Mesothelial cell of epicardium (in vitro differentiated cells): ENCODE data around the gene CFAP210. TPM values are rescaled to one million over a fixed set of nuclear protein-coding genes. Genes with fewer than 3 reads are reported as not detected.
"Not testable (repeated sequence)": the region's sequence is repeated elsewhere in the genome, so short reads cannot be mapped to it uniquely, and the experiment has no call there.

Experiments used
- DNase-seq, 2 experiments: peaks; one replicate each; pipeline ENCODE4 v3.0.0; 2021; ENCODE audit warnings: low spot score in 2 of 2; ENCODE audit not compliant: unreplicated experiment in 2 of 2
- H3K27ac Mint-ChIP-seq: 2 replicates; pipeline ENCODE4 v1.8.0; 2021; ENCODE audit warnings: mixed read lengths
- H3K27me3 Mint-ChIP-seq: 2 replicates; pipeline ENCODE4 v1.8.0; 2021; ENCODE audit warnings: low read depth, mixed read lengths
- H3K36me3 Mint-ChIP-seq: 2 replicates; pipeline ENCODE4 v1.8.0; 2021; ENCODE audit warnings: mixed read lengths
- H3K4me1 Mint-ChIP-seq: 2 replicates; pipeline ENCODE4 v1.8.0; 2021; ENCODE audit warnings: mixed read lengths
- H3K4me3 Mint-ChIP-seq: 2 replicates; pipeline ENCODE4 v1.8.0; 2021; ENCODE audit warnings: mild to moderate bottlenecking, moderate library complexity, mixed read lengths
- H3K9me3 Mint-ChIP-seq: 2 replicates; pipeline ENCODE4 v1.8.0; 2021; ENCODE audit warnings: mixed read lengths
- CTCF ChIP-seq: fragments of 200-600 bp; sonication (generic); IDR thresholded peaks from one replicate; pipeline ENCODE4 v1.5.0; 2021; ENCODE audit warnings: antibody characterized with exemption; ENCODE audit not compliant: unreplicated experiment
- total RNA-seq: library from RNA; stranded (reverse); gene quantifications from 3 replicates; pipeline ENCODE4 v1.2.1, GENCODE V29; 2021

CFAP210 gene
- total RNA-seq, 1 donor from 2014 or later = 0.58 TPM

DNA sequence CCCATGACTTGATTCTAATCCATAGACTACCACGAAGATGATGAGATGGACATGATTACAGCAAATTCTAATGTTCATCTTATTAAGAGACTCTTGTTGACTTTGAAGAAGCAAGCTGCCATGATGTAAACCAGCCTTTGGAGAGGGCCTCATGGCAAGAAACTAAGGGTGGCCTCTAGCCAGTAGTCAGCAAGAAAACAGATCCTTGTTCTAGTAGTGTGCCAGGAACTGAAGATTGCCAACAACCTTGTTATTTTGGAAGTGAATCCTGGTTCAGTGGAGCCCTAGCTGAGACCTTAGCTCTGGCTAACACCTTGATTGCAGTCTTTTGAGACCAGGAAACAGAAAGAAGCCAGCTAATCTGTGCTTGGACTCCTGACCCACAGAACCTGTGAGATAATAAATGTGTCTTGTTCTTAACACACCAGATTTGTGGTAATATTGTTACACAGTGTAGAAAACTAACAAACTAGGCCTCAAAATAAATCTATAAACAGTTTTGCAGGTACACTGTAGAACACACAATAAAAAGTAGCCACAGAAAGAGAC lies 10.0 kb upstream of the CFAP210 start:
- Mint-ChIP-seq H3K27me3 (no peaks in the 10 kb centered on the region), H3K27ac (no peak overlapping the region), H3K9me3 (peaks cover 3% of the 10 kb centered on the region), H3K4me3 (no peak overlapping the region), H3K36me3 (peaks cover 25% of the 10 kb centered on the region), H3K4me1 (no peaks in the 10 kb centered on the region)
- TF ChIP-seq CTCF = no peak
- no peak for DNase-seq

DNA sequence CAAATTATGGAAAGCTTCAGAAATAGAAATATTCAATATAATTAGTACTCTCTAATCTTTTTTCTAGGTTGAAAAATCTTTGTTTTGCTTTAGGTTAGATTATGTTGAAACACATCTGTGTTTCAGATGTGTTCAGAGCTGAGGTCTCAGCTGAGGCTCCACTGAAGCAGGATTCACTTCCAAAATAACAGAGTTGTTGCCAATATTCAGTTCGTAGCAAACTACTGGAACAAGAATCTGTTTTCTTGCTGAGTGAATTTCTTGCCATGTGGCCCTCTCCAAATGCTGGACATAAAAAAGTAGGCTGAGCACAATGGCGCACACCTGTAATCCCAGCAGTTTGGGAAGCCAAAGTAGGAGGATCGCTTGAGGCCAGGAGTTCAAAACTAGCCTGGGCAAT lies 8.8 kb upstream of the CFAP210 start:
- Mint-ChIP-seq H3K4me3 (no peak overlapping the region), H3K27me3 (no peaks in the 10 kb centered on the region), H3K36me3 (peaks cover 30% of the 10 kb centered on the region), H3K27ac (no peak overlapping the region), H3K9me3 (peaks cover 3% of the 10 kb centered on the region), H3K4me1 (no peaks in the 10 kb centered on the region)
- TF ChIP-seq CTCF = no peak
- DNase-seq = no peak

GRCh38 chr2:169699173-169699572 lies 5.0 kb upstream of the CFAP210 start:
- not testable (repeated sequence) for H3K4me1 Mint-ChIP-seq, DNase-seq

DNA sequence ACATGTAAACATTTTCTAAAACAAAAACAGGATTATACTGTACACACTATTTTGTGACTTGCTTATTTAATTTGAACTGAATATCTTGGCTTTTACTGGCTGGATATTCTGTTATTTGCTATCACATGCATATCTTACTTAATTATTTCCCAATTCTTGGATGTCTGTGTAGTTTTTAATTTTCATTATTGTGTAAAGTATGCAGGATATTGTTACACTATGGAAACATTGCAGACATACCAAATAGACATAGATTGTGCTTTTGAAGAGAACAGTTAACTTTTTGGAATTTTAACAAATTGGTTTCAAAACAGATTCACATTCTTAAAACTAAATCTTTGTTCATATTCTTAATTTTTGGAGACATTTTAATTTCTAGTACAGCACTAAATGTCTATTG lies 2.2 kb upstream of the CFAP210 start:
- TF ChIP-seq CTCF = no peak
- Mint-ChIP-seq H3K4me3 (no peak overlapping the region), H3K9me3 (peaks cover 4% of the 10 kb centered on the region), H3K4me1 (peaks cover 14% of the 10 kb centered on the region), H3K27me3 (peaks cover 6% of the 10 kb centered on the region), H3K27ac (no peak overlapping the region), H3K36me3 (peaks cover 19% of the 10 kb centered on the region)
- no peak for DNase-seq

More at GRCh38 chr2:169699173-169699572, 5.0 kb upstream of the CFAP210 start:
- not testable (repeated sequence) for H3K4me3 Mint-ChIP-seq, H3K27ac Mint-ChIP-seq, H3K9me3 Mint-ChIP-seq, H3K27me3 Mint-ChIP-seq
- H3K36me3 Mint-ChIP-seq = peaks cover 26% of the 10 kb centered on the region

DNA sequence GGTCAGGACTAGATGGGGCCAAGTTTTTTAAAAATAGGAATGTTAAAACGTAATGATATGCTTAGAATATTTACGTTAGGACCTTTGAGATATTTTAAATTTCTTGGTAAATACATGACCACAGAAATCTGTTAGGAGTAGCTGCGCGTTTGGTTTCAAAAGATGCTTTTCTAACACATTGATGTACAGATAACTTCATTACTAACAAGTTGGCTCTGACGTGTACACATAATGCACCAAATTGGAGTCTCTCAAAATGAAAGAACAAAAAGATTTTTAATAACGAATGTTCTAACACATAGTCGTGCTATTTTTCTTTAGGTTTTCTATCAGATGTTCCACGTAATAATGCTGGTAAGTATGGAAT lies 672 bp upstream of the CFAP210 start:
- Mint-ChIP-seq H3K36me3 (peaks cover 12% of the 10 kb centered on the region), H3K4me3 (peak overlapping the region; percentile 88), H3K4me1 (peaks cover 14% of the 10 kb centered on the region), H3K9me3 (peaks cover 11% of the 10 kb centered on the region), H3K27me3 (peaks cover 11% of the 10 kb centered on the region), H3K27ac (peak overlapping the region; percentile 98)
- DNase-seq = no peak
- TF ChIP-seq CTCF = no peak

DNA sequence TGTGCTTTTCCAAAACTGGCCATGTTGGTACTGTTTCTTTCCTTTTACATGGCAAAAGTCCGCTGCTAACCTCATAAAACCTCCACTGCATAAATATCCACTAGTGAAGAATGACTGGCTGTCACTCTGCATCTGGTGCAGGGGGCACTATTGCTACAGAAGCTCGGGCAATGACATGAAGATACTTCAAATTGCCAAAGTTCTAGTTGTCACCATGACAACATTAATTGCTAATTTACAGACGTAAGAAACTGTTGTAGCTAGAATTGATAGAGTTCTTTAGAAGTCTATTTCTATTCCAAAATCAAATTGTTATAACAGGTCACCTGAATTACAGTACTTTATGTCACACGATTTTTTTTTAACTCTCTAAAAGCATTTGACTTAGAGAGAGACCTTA lies 845 bp downstream of the CFAP210 start:
- Mint-ChIP-seq H3K27ac (peak overlapping the region; percentile 98), H3K36me3 (peaks cover 4% of the 10 kb centered on the region)
- TF ChIP-seq CTCF = no peak

More for the DNA sequence above, 845 bp downstream of the CFAP210 start:
- Mint-ChIP-seq H3K9me3 (peaks cover 20% of the 10 kb centered on the region), H3K4me3 (peak overlapping the region; percentile 88), H3K4me1 (peaks cover 14% of the 10 kb centered on the region), H3K27me3 (peaks cover 11% of the 10 kb centered on the region)
- DNase-seq = no peak
